CD4-positive, alpha-beta memory T cell (primary cell): ENCODE results near the gene CFAP74. TPM values are rescaled to one million over a fixed set of nuclear protein-coding genes. Genes with fewer than 3 reads are reported as not detected.

ENCODE experiments used
- CTCF ChIA-PET: fragments of 350-600 bp; sonication (Branson Sonifier 250); formaldehyde crosslinking; loops from one replicate; lab custom pipeline; 2021; ENCODE audit warnings: inconsistent platforms; ENCODE audit not compliant: partially characterized antibody; lab: Charles Lee
- POLR2A ChIA-PET: fragments of 350-600 bp; sonication (Branson Sonifier 250); formaldehyde crosslinking; loops from one replicate; lab custom pipeline; 2021; ENCODE audit not compliant: partially characterized antibody; lab: Charles Lee
- DNase-seq, 5 donors: peaks; one replicate each; pipeline versions ENCODE4 v3.0.0 to v3.0.0-alpha.2; 2020 to 2022; ENCODE audit warnings: mixed read lengths in 1 of 5
- H3K27ac ChIP-seq: one replicate; pipeline ENCODE4 v1.7.0; 2013; ENCODE audit warnings: low read depth, low read length
- H3K27me3 ChIP-seq: 2 replicates; pipeline ENCODE4 v1.7.0; 2013; ENCODE audit warnings: mild to moderate bottlenecking, low read length, moderate library complexity; ENCODE audit not compliant: insufficient read depth
- H3K36me3 ChIP-seq: 2 replicates; pipeline ENCODE4 v1.7.0; 2013; ENCODE audit warnings: mild to moderate bottlenecking, low read length, moderate library complexity; ENCODE audit not compliant: insufficient read depth
- H3K4me1 ChIP-seq: 2 replicates; pipeline ENCODE4 v1.7.0; 2013; ENCODE audit warnings: mild to moderate bottlenecking, low read length, moderate library complexity; ENCODE audit not compliant: insufficient read depth
- H3K4me3 ChIP-seq, 2 donors: one replicate each; pipeline ENCODE4 v1.7.0; 2013; ENCODE audit warnings: low read length in 2 of 2, mild to moderate bottlenecking in 1 of 2
- H3K9me3 ChIP-seq, 2 donors: one replicate each; pipeline ENCODE4 v1.7.0; 2013; ENCODE audit warnings: low read length in 2 of 2, control low read depth in 1 of 2; ENCODE audit not compliant: control insufficient read depth in 1 of 2
- H3K27ac Mint-ChIP-seq, 7 donors: one replicate each; pipeline ENCODE4 v1.8.0; 2020 to 2021; ENCODE audit warnings: mixed read lengths in 7 of 7, mild to moderate bottlenecking in 6 of 7, inconsistent platforms in 3 of 7, moderate library complexity in 3 of 7
- H3K27me3 Mint-ChIP-seq, 2 donors: one replicate each; pipeline ENCODE4 v1.8.0; 2020 to 2021; ENCODE audit warnings: mixed read lengths in 2 of 2
- H3K36me3 Mint-ChIP-seq, 2 donors: one replicate each; pipeline ENCODE4 v1.8.0; 2020 to 2021; ENCODE audit warnings: mixed read lengths in 2 of 2, inconsistent platforms in 1 of 2, mild to moderate bottlenecking in 1 of 2
- H3K4me1 Mint-ChIP-seq, 4 donors: one replicate each; pipeline ENCODE4 v1.8.0; 2020 to 2021; ENCODE audit warnings: mixed read lengths in 4 of 4, mild to moderate bottlenecking in 1 of 4
- H3K4me3 Mint-ChIP-seq, 8 donors: one replicate each; pipeline ENCODE4 v1.8.0; 2020 to 2021; ENCODE audit warnings: mixed read lengths in 8 of 8, mild to moderate bottlenecking in 7 of 8, moderate library complexity in 6 of 8, inconsistent platforms in 3 of 8
- H3K9me3 Mint-ChIP-seq, 8 donors: one replicate each; pipeline ENCODE4 v1.8.0; 2020 to 2021; ENCODE audit warnings: mixed read lengths in 8 of 8, mild to moderate bottlenecking in 5 of 8, inconsistent platforms in 3 of 8, moderate library complexity in 1 of 8
- intact Hi-C: fragments of 100-400 bp; cut with micrococcal nuclease; formaldehyde crosslinking; loops from one replicate; pipeline ENCODE4 v1.15.1; 2023
- polyA plus RNA-seq, 2 donors: library from polyadenylated mRNA; unstranded; fragments of 300-500 nt; fragmentation: Illumina TruSeq; gene quantifications; one replicate each; pipeline ENCODE4 v1.2.3, GENCODE V29; 2021
- total RNA-seq, 2 experiments: library from RNA; stranded (reverse); gene quantifications; one replicate each; pipeline ENCODE4 v1.2.3, GENCODE V29; 2021

CFAP74 gene
- total and polyA plus RNA-seq, 4 experiments from 2014 or later = not detected

GRCh38 chr1:1924386-1924785, 79.2 kb downstream of the CFAP74 start:
- no peak overlapping the region for H3K4me3 ChIP-seq
- no peaks in the 10 kb centered on the region for H3K36me3 ChIP-seq
- Mint-ChIP-seq H3K36me3 (no peaks in the 10 kb centered on the region), H3K4me3 (no peak overlapping the region), H3K27ac (peak overlapping the region in 1 of 7 donors; percentile 35), H3K4me1 (peaks cover 0 to 4% (median 1%) of the 10 kb centered on the region in 4 donors), H3K27me3 (no peaks in the 10 kb centered on the region), H3K9me3 (no peaks in the 10 kb centered on the region)
- no peak for DNase-seq
- no peak overlapping the region for H3K27ac ChIP-seq
- no peaks in the 10 kb centered on the region for H3K9me3 ChIP-seq
- no peaks in the 10 kb centered on the region for H3K27me3 ChIP-seq
- CTCF ChIA-PET = interaction anchor here (0.9 kb wide), 1 partner anchor 15 kb away, joined by 3 read pairs; no protein-coding TSS in a partner anchor
- intact Hi-C loops = no loop called here
- POLR2A ChIA-PET = no interaction called here
- H3K4me1 ChIP-seq = peaks cover 6% of the 10 kb centered on the region

GRCh38 chr1:1922956-1923833, 80.4 kb downstream of the CFAP74 start:
- Histone ChIP-seq H3K27me3 (no peaks in the 10 kb centered on the region), H3K27ac (no peak overlapping the region), H3K4me3 (no peak overlapping the region), H3K36me3 (no peaks in the 10 kb centered on the region), H3K4me1 (peaks cover 13% of the 10 kb centered on the region), H3K9me3 (no peaks in the 10 kb centered on the region)
- no peak overlapping the region for H3K4me3 Mint-ChIP-seq
- no peaks in the 10 kb centered on the region for H3K36me3 Mint-ChIP-seq
- H3K27me3 Mint-ChIP-seq = no peaks in the 10 kb centered on the region
- H3K4me1 Mint-ChIP-seq = peaks cover 1 to 7% (median 2%) of the 10 kb centered on the region in 4 donors
- intact Hi-C loops = no loop called here
- H3K9me3 Mint-ChIP-seq = no peaks in the 10 kb centered on the region
- DNase-seq = no peak
- ChIA-PET POLR2A (interaction anchor here (0.9 to 1.0 kb wide), 2 partner anchors 14 kb away, joined by 3 read pairs; no protein-coding TSS in a partner anchor), CTCF (no interaction called here)
- no peak overlapping the region for H3K27ac Mint-ChIP-seq

- CTCF ChIA-PET = no interaction called here
Observed at GRCh38 chr1:1922702-1922955, 81.0 kb downstream of the CFAP74 start.

GRCh38 chr1:1921901-1922701, 81.5 kb downstream of the CFAP74 start:
- H3K27me3 Mint-ChIP-seq = no peaks in the 10 kb centered on the region
- Histone ChIP-seq H3K4me3 (no peak overlapping the region), H3K27ac (no peak overlapping the region), H3K36me3 (no peaks in the 10 kb centered on the region), H3K9me3 (no peaks in the 10 kb centered on the region), H3K4me1 (peaks cover 17% of the 10 kb centered on the region), H3K27me3 (no peaks in the 10 kb centered on the region)
- H3K27ac Mint-ChIP-seq = no peak overlapping the region
- H3K4me3 Mint-ChIP-seq = no peak overlapping the region
- H3K36me3 Mint-ChIP-seq = no peaks in the 10 kb centered on the region
- POLR2A ChIA-PET = interaction anchor here (1.0 kb wide), 1 partner anchor 13 kb away, joined by 3 read pairs; no protein-coding TSS in a partner anchor
- peaks cover 1 to 15% (median 6%) of the 10 kb centered on the region in 4 donors for H3K4me1 Mint-ChIP-seq
- no peak for DNase-seq
- CTCF ChIA-PET = no interaction called here
- no peaks in the 10 kb centered on the region for H3K9me3 Mint-ChIP-seq
- intact Hi-C loops = no loop called here

More at GRCh38 chr1:1922702-1922955, 81.0 kb downstream of the CFAP74 start:
- Mint-ChIP-seq H3K27me3 (no peaks in the 10 kb centered on the region), H3K9me3 (no peaks in the 10 kb centered on the region), H3K36me3 (no peaks in the 10 kb centered on the region), H3K27ac (no peak overlapping the region), H3K4me3 (no peak overlapping the region), H3K4me1 (peaks cover 1 to 12% (median 5%) of the 10 kb centered on the region in 4 donors)
- H3K9me3 ChIP-seq = no peaks in the 10 kb centered on the region
- no peak for DNase-seq
- H3K36me3 ChIP-seq = no peaks in the 10 kb centered on the region
- H3K27me3 ChIP-seq = no peaks in the 10 kb centered on the region
- no peak overlapping the region for H3K4me3 ChIP-seq
- no peak overlapping the region for H3K27ac ChIP-seq
- POLR2A ChIA-PET = interaction anchor here (1.0 kb wide), 1 partner anchor 13 kb away, joined by 3 read pairs; no protein-coding TSS in a partner anchor
- H3K4me1 ChIP-seq = peaks cover 17% of the 10 kb centered on the region
- intact Hi-C loops = no loop called here

GRCh38 chr1:1921459-1921862, 82.1 kb downstream of the CFAP74 start:
- peaks cover 17% of the 10 kb centered on the region for H3K4me1 ChIP-seq
- no peaks in the 10 kb centered on the region for H3K36me3 Mint-ChIP-seq
- H3K4me1 Mint-ChIP-seq = peaks cover 1 to 15% (median 6%) of the 10 kb centered on the region in 4 donors
- no peaks in the 10 kb centered on the region for H3K36me3 ChIP-seq
- CTCF ChIA-PET = no interaction called here
- no peak overlapping the region for H3K4me3 ChIP-seq
- H3K27ac Mint-ChIP-seq = no peak overlapping the region
- POLR2A ChIA-PET = no interaction called here
- intact Hi-C loops = no loop called here
- H3K4me3 Mint-ChIP-seq = no peak overlapping the region
- DNase-seq = no peak
- H3K27ac ChIP-seq = no peak overlapping the region
- no peaks in the 10 kb centered on the region for H3K9me3 Mint-ChIP-seq
- H3K27me3 ChIP-seq = no peaks in the 10 kb centered on the region
- no peaks in the 10 kb centered on the region for H3K27me3 Mint-ChIP-seq
- H3K9me3 ChIP-seq = no peaks in the 10 kb centered on the region

- no peaks in the 10 kb centered on the region for H3K9me3 ChIP-seq
- Mint-ChIP-seq H3K4me3 (no peak overlapping the region), H3K27ac (peak overlapping the region in 3 of 7 donors; percentile 30 to 89 (median 75)), H3K9me3 (no peaks in the 10 kb centered on the region), H3K27me3 (no peaks in the 10 kb centered on the region), H3K36me3 (no peaks in the 10 kb centered on the region), H3K4me1 (peaks cover 1 to 15% (median 6%) of the 10 kb centered on the region in 4 donors)
- POLR2A ChIA-PET = no interaction called here
- no peak overlapping the region for H3K27ac ChIP-seq
- CTCF ChIA-PET = no interaction called here
- peaks cover 17% of the 10 kb centered on the region for H3K4me1 ChIP-seq
- no peaks in the 10 kb centered on the region for H3K36me3 ChIP-seq
- no peaks in the 10 kb centered on the region for H3K27me3 ChIP-seq
- intact Hi-C loops = no loop called here
- no peak overlapping the region for H3K4me3 ChIP-seq
- no peak for DNase-seq
Observed at GRCh38 chr1:1920608-1921458, 82.8 kb downstream of the CFAP74 start.
